Measurements from ENCODE around the gene IQUB.
A peak's percentile ranks its signal among the peaks of the same experiment; 100 is the strongest.

Gene IQUB

GRCh38 chr7:123410273-123410904, 124.0 kb downstream of the IQUB start (continued):
- TF ChIP-seq ZNF747 (tag by site-specific recombination; IDR thresholded peaks at IDR 0.05) (no peak), ZNF214 (tag by site-specific recombination; IDR thresholded peaks at IDR 0.05; ENCODE audit: borderline replicate concordance) (no peak; the same call in 1 of the 2 replicates), ZBTB6 (tag by site-specific recombination; IDR thresholded peaks at IDR 0.05) (0 out of 2 replicates have a peak, but pooled peaks have one; percentile 7), ZNF521 (tag by site-specific recombination; IDR thresholded peaks at IDR 0.05) (no peak), ZNF354C (tag by site-specific recombination; IDR thresholded peaks at IDR 0.05; ENCODE audit: borderline replicate concordance, low read depth) (no peak), ZNF423 (tag by site-specific recombination; IDR thresholded peaks at IDR 0.05) (no peak), ZNF140 (tag by site-specific recombination; IDR thresholded peaks at IDR 0.05) (no peak), MZF1 (tag by site-specific recombination; IDR thresholded peaks at IDR 0.05; ENCODE audit: borderline replicate concordance) (peak; percentile 93), ZNF138 (tag by site-specific recombination; IDR thresholded peaks at IDR 0.05; ENCODE audit: borderline replicate concordance) (no peak), ZNF404 (tag by site-specific recombination; IDR thresholded peaks at IDR 0.05) (no peak), ZBTB48 (tag by site-specific recombination; IDR thresholded peaks at IDR 0.05) (peak; percentile 83), ZNF132 (tag by site-specific recombination; IDR thresholded peaks at IDR 0.05; ENCODE audit: borderline replicate concordance) (no peak), SETDB1 (IDR thresholded peaks at IDR 0.05; ENCODE audit: insufficient read length, low read length) (no peak), AEBP2 (tag by site-specific recombination; IDR thresholded peaks at IDR 0.05; ENCODE audit: borderline replicate concordance) (no peak), ZNF610 (tag by site-specific recombination; IDR thresholded peaks at IDR 0.05; ENCODE audit: borderline replicate concordance) (peak; percentile 58; the same call in 1 of the 2 replicates), ZNF555 (tag by site-specific recombination; conservative IDR thresholded peaks at IDR 0.05) (no peak), PATZ1 (tag by site-specific recombination; IDR thresholded peaks at IDR 0.05) (no peak), ZNF830 (tag by site-specific recombination; IDR thresholded peaks at IDR 0.05; ENCODE audit: low read depth) (no peak), KLF7 (tag by site-specific recombination; IDR thresholded peaks at IDR 0.05; ENCODE audit: borderline replicate concordance) (0 out of 2 replicates have a peak, but pooled peaks have one; percentile 34), ZBTB7A (tag by site-specific recombination; IDR thresholded peaks at IDR 0.05; ENCODE audit: low read depth) (no peak), ZNF76 (tag by site-specific recombination; IDR thresholded peaks at IDR 0.05; ENCODE audit: borderline replicate concordance, low read depth) (no peak), ZNF776 (tag by site-specific recombination; IDR thresholded peaks at IDR 0.05; ENCODE audit: borderline replicate concordance) (no peak), ZSCAN30 (tag by site-specific recombination; IDR thresholded peaks at IDR 0.05) (peak; percentile 59; the same call in 1 of the 2 replicates), PRDM4 (tag by site-specific recombination; IDR thresholded peaks at IDR 0.05) (peak; percentile 56; the same call in 1 of the 2 replicates), ZBTB17 (tag by site-specific recombination; IDR thresholded peaks at IDR 0.05) (peak; percentile 77), ZNF792 (tag by site-specific recombination; IDR thresholded peaks at IDR 0.05) (no peak), GLI4 (tag by site-specific recombination; IDR thresholded peaks at IDR 0.05) (no peak), ZXDB (tag by site-specific recombination; IDR thresholded peaks at IDR 0.05) (peak; percentile 73; the same call in 1 of the 2 replicates), WT1 (tag by site-specific recombination; IDR thresholded peaks at IDR 0.05) (peak; percentile 97)
- TF ChIP-seq, protein P1, sequence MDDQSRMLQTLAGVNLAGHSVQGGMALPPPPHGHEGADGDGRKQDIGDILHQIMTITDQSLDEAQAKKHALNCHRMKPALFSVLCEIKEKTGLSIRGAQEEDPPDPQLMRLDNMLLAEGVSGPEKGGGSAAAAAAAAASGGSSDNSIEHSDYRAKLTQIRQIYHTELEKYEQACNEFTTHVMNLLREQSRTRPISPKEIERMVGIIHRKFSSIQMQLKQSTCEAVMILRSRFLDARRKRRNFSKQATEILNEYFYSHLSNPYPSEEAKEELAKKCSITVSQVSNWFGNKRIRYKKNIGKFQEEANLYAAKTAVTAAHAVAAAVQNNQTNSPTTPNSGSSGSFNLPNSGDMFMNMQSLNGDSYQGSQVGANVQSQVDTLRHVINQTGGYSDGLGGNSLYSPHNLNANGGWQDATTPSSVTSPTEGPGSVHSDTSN (CRISPR knock-in tag; IDR thresholded peaks at IDR 0.05) = no peak
- TF ChIP-seq, protein P2, sequence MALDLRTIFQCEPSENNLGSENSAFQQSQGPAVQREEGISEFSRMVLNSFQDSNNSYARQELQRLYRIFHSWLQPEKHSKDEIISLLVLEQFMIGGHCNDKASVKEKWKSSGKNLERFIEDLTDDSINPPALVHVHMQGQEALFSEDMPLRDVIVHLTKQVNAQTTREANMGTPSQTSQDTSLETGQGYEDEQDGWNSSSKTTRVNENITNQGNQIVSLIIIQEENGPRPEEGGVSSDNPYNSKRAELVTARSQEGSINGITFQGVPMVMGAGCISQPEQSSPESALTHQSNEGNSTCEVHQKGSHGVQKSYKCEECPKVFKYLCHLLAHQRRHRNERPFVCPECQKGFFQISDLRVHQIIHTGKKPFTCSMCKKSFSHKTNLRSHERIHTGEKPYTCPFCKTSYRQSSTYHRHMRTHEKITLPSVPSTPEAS (tag by site-specific recombination; IDR thresholded peaks at IDR 0.05) = no peak

Data from HEK293 (cell line).